Smooth muscle cell (in vitro differentiated cells): ENCODE data around the gene CENPT. TPM values are rescaled to one million over a fixed set of nuclear protein-coding genes. Genes with fewer than 3 reads are reported as not detected.

Experiments used
- DNase-seq: peaks from one replicate; lab custom pipeline; 2025; ENCODE audit not compliant: unreplicated experiment; lab: John Stamatoyannopoulos, UW
- H2AFZ ChIP-seq: fragments of 200-600 bp; sonication (generic); 2 replicates; pipeline ENCODE4 v1.6.0; 2016; ENCODE audit warnings: antibody characterized with exemption, low read depth, mild to moderate bottlenecking
- H3F3A ChIP-seq: fragments of 200-600 bp; sonication (generic); 2 replicates; pipeline ENCODE4 v1.6.0; 2017; ENCODE audit warnings: antibody characterized with exemption, low read depth
- H3K27ac ChIP-seq: fragments of 200-600 bp; sonication (generic); 2 replicates; pipeline ENCODE4 v1.5.1; 2016; ENCODE audit warnings: low read depth, mild to moderate bottlenecking
- H3K27me3 ChIP-seq: fragments of 200-600 bp; sonication (generic); 2 replicates; pipeline ENCODE4 v1.6.1; 2016; ENCODE audit warnings: low read depth, mild to moderate bottlenecking
- H3K36me3 ChIP-seq: fragments of 200-600 bp; sonication (generic); 2 replicates; pipeline ENCODE4 v1.5.1; 2016; ENCODE audit warnings: low read depth
- H3K4me1 ChIP-seq: fragments of 200-600 bp; sonication (generic); 2 replicates; pipeline ENCODE4 v1.5.1; 2016; ENCODE audit warnings: low read depth
- H3K4me2 ChIP-seq: fragments of 200-600 bp; sonication (generic); 2 replicates; pipeline ENCODE4 v1.6.0; 2016; ENCODE audit warnings: mild to moderate bottlenecking
- H3K4me3 ChIP-seq: fragments of 200-600 bp; sonication (generic); 2 replicates; pipeline ENCODE4 v1.5.1; 2016; ENCODE audit warnings: mild to moderate bottlenecking
- H3K79me2 ChIP-seq: fragments of 200-600 bp; sonication (generic); 2 replicates; pipeline ENCODE4 v1.6.0; 2016; ENCODE audit warnings: low read depth, mild to moderate bottlenecking
- H3K9ac ChIP-seq: fragments of 200-600 bp; sonication (generic); 2 replicates; pipeline ENCODE4 v1.6.0; 2016; ENCODE audit warnings: low read depth
- H3K9me3 ChIP-seq: fragments of 200-600 bp; sonication (generic); replicated peaks from 2 replicates; pipeline ENCODE4 v1.5.1; 2016; ENCODE audit warnings: low read depth
- H4K20me1 ChIP-seq: fragments of 200-600 bp; sonication (generic); 2 replicates; pipeline ENCODE4 v1.6.0; 2016; ENCODE audit warnings: low read depth
- CTCF ChIP-seq: fragments of 200-600 bp; sonication (generic); IDR thresholded peaks from 2 replicates; pipeline ENCODE4 v1.5.1; 2017; ENCODE audit warnings: borderline replicate concordance, mild to moderate bottlenecking, antibody characterized with exemption; ENCODE audit not compliant: insufficient read depth, poor library complexity, severe bottlenecking
- WGBS: methylation state at CpG from one replicate; pipeline ENCODE4 v1.1.7; 2016; ENCODE audit warnings: low lambda C conversion rate; 5-methylcytosine and 5-hydroxymethylcytosine counted together
- polyA plus RNA-seq: library from polyadenylated mRNA; unstranded; fragments of >200 nt; fragmentation: Nextera tagmentation; extraction: Ambion mirVana; gene quantifications from 2 replicates; pipeline ENCODE4 v1.2.1, GENCODE V29; 2016
- total RNA-seq: library from RNA; depleted of rRNA; stranded (reverse); fragments of >200 nt; gene quantifications from 2 replicates; pipeline ENCODE4 v1.2.3, GENCODE V29; 2014

The CENPT gene
- total and polyA plus RNA-seq, 2 experiments from 2014 or later = 47.0 to 65.8 TPM

GRCh38 chr16:67820608-67821259 is 26.8 kb downstream of the CENPT start:
- Histone ChIP-seq H3K4me3 (no peak overlapping the region), H3K27ac (no peak overlapping the region), H3K27me3 (no peaks in the 10 kb centered on the region), H2AFZ (no peak overlapping the region), H3K4me1 (no peaks in the 10 kb centered on the region), H3K9me3 (no peaks in the 10 kb centered on the region), H3K79me2 (no peaks in the 10 kb centered on the region), H3F3A (no peaks in the 10 kb centered on the region), H3K9ac (no peak overlapping the region), H3K36me3 (no peaks in the 10 kb centered on the region), H3K4me2 (no peak overlapping the region), H4K20me1 (no peaks in the 10 kb centered on the region)
- TF ChIP-seq CTCF = no peak
- WGBS = 94% methylated on average over 11 of the region's 11 CpGs
- DNase-seq = no peak

GRCh38 chr16:67814567-67814966 is 32.9 kb downstream of the CENPT start:
- no peaks in the 10 kb centered on the region for H4K20me1 ChIP-seq
- no peak overlapping the region for H3K4me3 ChIP-seq
- H3K4me1 ChIP-seq = no peaks in the 10 kb centered on the region
- 84% methylated on average over 8 of the region's 8 CpGs for WGBS
- no peak overlapping the region for H3K4me2 ChIP-seq
- DNase-seq = no peak
- TF ChIP-seq CTCF = no peak
- H3K36me3 ChIP-seq = no peaks in the 10 kb centered on the region
- no peaks in the 10 kb centered on the region for H3K79me2 ChIP-seq
- H3K27me3 ChIP-seq = no peaks in the 10 kb centered on the region
- no peak overlapping the region for H2AFZ ChIP-seq
- H3F3A ChIP-seq = no peaks in the 10 kb centered on the region
- H3K27ac ChIP-seq = no peak overlapping the region
- H3K9ac ChIP-seq = no peak overlapping the region
- H3K9me3 ChIP-seq = no peaks in the 10 kb centered on the region

GRCh38 chr16:67811899-67812298 is 35.6 kb downstream of the CENPT start:
- Histone ChIP-seq H3K4me1 (no peaks in the 10 kb centered on the region), H3F3A (no peaks in the 10 kb centered on the region), H3K4me2 (no peak overlapping the region), H3K27me3 (no peaks in the 10 kb centered on the region), H4K20me1 (no peaks in the 10 kb centered on the region), H3K4me3 (no peak overlapping the region), H3K9me3 (no peaks in the 10 kb centered on the region), H3K27ac (no peak overlapping the region), H3K36me3 (no peaks in the 10 kb centered on the region), H3K79me2 (no peaks in the 10 kb centered on the region), H2AFZ (no peak overlapping the region), H3K9ac (no peak overlapping the region)
- TF ChIP-seq CTCF = no peak
- DNase-seq = no peak
- WGBS = 100% methylated on average over 1 of the region's 1 CpG

- no peaks in the 10 kb centered on the region for H3F3A ChIP-seq
- 38% methylated on average over 24 of the region's 24 CpGs for WGBS
- H3K9ac ChIP-seq = peak overlapping the region; percentile 78
- peak overlapping the region; percentile 99 for H3K4me3 ChIP-seq
- no peaks in the 10 kb centered on the region for H3K9me3 ChIP-seq
- H3K27me3 ChIP-seq = no peaks in the 10 kb centered on the region
- H4K20me1 ChIP-seq = peaks cover 19% of the 10 kb centered on the region
- H3K4me1 ChIP-seq = peaks cover 6% of the 10 kb centered on the region
- no peak for TF ChIP-seq CTCF
- no peak for DNase-seq
- no peaks in the 10 kb centered on the region for H3K36me3 ChIP-seq
- peak overlapping the region; percentile 56 for H3K27ac ChIP-seq
- H3K79me2 ChIP-seq = peaks cover 36% of the 10 kb centered on the region
- peak overlapping the region; percentile 93 for H2AFZ ChIP-seq
- H3K4me2 ChIP-seq = peak overlapping the region; percentile 93
These were observed 40.3 kb downstream of the CENPT start for GRCh38 chr16:67807148-67807682.
